ENCODE results near the gene SLC35F1.
"Not testable (repeated sequence)": the region's sequence is repeated elsewhere in the genome, so short reads cannot be mapped to it uniquely, and the experiment has no call there.

The SLC35F1 gene

DNA sequence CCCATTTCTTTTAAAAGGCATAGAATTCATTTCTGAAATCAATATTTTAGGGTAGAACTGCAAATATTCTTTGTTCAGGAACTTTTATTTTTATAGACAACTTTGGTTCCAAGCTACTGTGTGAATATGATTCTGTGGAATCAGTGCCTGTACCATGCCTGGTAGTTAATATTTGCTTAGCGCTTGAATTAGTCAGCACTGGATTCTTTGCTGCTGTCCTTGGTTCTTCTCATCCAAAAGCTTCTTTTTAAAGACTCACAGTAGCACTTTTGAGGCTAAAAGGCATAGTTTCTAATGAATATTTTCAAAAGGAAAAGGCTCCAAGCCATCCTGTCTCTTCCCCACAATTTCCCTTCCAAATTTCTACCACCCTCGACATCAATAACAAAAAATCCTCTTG, 109.5 kb downstream of the SLC35F1 start:
- DNase-seq, result no peak

GRCh38 chr6:118017301-118017848, 110.3 kb downstream of the SLC35F1 start:
- DNase-seq, result no peak

DNA sequence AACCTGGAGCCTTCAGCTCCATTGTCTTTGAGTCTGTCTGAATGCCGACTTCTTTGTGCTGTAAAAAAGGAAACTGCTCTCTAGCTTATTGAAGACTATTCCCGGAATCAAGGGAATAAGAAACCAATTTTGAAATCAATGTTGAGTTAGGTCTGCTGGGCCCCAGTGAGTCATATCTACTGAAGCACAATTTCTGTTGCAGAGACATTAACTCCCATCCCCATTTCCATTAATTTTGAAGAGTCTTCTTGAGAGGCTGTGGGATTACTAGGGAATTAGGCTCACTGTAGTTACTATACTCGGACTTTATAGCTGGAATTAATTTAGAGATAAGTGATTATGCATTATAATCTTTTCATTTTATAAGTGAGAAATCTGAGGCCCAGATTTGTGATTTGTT, 116.7 kb downstream of the SLC35F1 start:
- no peak for DNase-seq

- no peak for DNase-seq
Measured at GRCh38 chr6:118029967-118030366, 122.9 kb downstream of the SLC35F1 start.

GRCh38 chr6:118037479-118037878, 130.4 kb downstream of the SLC35F1 start:
- DNase-seq, result not testable (repeated sequence)

GRCh38 chr6:118042855-118043254, 135.8 kb downstream of the SLC35F1 start:
- DNase-seq, result no peak

DNA sequence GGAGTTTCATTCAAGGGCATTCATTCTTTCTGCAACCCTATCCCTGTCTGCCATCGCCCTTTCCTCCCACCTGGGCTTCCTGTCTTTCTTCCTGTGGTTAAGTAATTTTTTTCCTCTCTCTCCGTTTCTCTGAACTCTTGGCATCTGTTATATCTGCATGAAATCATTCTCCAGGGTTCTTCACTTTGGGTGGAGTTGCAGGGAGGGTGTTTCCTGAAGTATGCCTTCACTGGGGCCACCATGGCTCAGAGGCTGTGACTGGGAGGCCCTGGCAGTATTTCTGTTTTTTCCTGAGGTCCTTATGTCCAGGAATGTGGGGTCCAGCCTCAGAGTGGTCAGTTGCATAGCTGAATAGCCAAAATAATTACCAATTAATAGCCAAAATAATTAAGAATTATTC, 137.2 kb downstream of the SLC35F1 start:
- DNase-seq, result no peak

DNA sequence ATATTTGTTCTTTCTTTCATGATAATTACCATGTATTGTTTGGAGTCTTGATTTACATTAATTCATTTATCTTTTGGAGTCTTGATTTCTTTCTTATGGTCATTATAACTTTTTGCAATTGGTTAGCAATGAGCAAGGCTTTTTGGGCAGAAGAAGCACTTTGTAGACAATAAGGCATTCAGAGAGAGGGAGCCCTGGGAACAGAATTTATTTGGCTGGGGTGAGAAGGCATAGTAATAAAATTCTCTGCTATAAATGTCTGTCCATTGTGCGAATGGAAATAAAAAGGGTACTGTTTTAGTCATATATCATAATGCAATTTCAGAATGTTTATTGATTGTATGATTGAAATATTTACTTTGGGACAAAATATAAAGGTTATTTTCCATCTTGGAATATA, 147.0 kb downstream of the SLC35F1 start:
- no peak for DNase-seq

DNA sequence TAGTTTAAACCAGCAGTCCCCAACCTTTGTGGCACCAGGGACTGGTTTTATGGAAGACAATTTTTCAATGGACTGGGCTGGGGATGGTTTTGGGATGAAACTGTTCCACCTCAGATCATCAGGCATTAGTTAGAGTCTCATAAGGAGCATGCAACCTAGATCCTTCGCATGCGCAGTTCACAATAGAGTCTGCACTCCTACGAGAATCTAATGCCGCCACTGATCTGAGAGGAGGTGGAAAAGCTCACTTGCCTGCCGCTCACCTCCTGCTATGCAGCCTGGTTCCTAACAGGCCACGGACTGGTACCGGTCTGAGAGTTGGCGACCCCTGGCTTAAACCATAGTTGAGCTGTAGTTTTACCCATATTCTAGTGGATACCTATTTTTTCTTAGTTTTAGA, 154.6 kb downstream of the SLC35F1 start:
- DNase-seq, result no peak

GRCh38 chr6:118080547-118080946, 173.5 kb downstream of the SLC35F1 start:
- no peak for DNase-seq

- no peak for DNase-seq
Measured at GRCh38 chr6:118083711-118084110, 176.6 kb downstream of the SLC35F1 start.

DNA sequence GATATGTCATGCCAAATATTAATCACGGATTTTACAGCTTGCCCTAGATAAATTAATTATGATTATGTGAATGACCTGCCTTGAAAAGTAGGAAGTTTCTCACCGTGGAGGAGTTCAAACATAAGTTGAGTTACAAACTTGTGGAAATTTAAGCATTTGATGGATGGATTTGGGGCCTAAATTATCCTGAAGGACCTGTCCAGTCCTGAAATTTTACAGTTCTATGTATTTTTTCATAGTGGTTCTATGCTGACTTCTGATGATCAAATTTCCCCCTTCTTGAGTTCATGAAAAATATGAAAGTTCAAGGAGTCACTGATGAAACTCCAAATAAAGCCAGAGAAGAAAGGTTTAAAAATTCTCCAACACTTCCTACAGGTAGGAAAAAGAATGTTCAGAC, 178.6 kb downstream of the SLC35F1 start:
- no peak for DNase-seq

DNA sequence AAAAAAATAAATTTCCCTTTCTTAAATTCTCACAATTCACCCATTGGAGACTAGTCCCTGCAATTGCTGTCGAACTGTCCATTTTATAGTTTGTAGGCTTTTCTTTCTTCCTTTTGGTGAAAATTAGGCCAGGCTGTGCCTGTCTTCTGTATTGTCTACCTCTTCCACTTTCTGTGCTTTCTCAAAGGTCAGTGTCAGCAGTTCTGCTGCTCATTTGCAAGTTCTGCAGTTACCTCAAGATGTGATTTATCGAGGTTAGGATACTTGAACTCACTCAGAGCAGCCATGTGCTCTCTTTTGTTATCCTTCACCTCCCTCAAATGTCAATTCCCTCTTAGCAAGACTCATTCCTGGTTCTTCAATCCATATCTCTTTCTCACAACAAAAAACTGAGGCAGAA, 179.1 kb downstream of the SLC35F1 start:
- no peak for DNase-seq

DNA sequence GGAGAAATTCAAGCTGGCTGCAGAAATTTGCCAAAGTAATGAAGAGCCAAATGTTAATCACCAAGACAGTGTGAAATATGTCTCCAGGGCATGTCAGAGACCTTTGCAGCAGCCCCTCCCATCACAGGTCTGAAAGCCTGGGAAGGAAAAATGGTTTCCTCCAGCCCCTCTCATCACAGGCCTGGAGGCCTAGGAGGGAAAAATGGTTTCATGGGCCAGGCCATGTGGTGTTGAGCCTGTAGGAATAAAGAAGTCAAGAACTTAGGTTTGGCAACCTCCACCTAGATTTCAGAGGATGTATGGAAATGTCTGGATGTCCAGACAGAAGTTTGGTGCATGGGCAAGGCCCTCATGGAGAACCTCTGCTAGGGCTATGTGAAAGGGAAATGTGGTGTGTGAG, 185.0 kb downstream of the SLC35F1 start:
- DNase-seq, result no peak

- DNase-seq, result no peak
Measured at GRCh38 chr6:118097576-118097975, 190.5 kb downstream of the SLC35F1 start.

- no peak for DNase-seq
Measured at GRCh38 chr6:118100717-118101116, 193.7 kb downstream of the SLC35F1 start.

- no peak for DNase-seq
Measured at GRCh38 chr6:118101220-118101619, 194.2 kb downstream of the SLC35F1 start.

- no peak for DNase-seq
Measured at GRCh38 chr6:118101831-118102345, 194.8 kb downstream of the SLC35F1 start.

- DNase-seq, result no peak
Measured at GRCh38 chr6:118102401-118102800, 195.3 kb downstream of the SLC35F1 start.

GRCh38 chr6:118103381-118104146, 196.5 kb downstream of the SLC35F1 start:
- DNase-seq, result no peak

DNA sequence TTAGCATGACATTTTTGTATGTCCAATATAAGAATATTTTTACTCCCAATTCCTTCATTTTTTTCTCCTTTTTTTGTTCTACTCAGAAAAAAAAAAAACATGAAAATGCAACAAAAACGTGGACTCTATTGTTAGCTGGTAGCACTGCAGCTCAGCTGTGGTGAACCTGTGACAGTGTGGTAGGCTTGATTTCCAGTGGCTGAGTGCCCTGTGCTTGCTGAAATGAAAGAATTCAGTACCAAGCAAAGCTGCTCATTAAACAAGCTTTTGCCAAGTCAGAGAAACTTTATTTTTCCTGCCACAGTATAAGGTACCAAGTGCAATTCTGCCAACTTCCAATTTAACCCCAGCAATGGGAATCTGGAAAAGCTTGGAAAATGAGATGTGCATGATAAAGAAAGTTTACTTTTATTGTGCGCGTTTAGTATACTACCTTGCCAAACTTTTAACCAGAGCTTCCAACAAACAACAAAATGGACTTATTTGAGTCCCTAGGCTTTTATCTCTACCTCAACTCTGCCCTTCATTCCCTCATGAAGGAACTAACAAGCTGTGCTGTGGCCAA, 215.2 kb downstream of the SLC35F1 start:
- no peak for DNase-seq

GRCh38 chr6:118122801-118123200, 215.7 kb downstream of the SLC35F1 start:
- no peak for DNase-seq

DNA sequence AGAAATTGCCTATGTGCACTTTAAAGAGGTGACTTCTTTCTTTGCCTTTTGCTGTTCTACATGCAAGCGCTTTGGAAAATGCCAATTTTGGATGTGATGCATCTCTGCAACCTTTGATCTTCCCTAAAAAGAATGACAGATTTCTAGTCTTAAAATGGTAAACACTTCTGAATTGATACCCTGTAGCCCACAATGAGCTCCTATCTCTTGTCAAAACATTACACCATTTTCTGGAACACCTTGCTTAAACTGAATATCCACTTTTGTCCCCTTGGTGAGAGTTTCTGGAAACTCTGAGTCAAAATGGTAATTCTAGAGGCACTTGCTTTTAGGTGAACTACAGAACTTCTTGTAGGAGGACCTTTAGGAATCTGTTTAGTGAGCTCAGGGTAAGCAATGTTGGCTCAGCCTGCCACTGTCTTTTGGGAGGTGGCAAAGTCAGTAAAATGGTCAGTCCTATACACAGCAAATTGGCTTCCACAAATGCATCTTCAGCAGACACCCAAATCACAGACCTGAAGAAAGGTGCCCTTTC, 216.5 kb downstream of the SLC35F1 start:
- DNase-seq, result no peak

DNA sequence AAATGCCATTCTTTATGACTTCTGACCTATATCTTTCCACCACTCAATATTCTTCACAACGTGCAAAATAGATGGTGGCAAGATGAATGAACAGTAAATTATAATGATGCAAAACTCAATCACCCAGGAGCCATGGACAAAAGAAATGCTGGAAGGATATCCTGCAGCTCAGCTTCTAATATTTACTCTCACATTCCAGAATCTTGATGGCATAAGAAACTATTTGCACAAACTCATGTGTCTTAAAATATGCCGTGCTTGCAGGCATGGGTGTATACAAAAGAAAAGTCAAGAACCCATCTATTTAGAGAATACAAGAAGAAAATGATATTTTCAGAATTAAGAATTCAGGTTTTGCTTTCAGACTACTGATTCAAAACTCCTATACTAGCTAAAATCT, 217.8 kb downstream of the SLC35F1 start:
- no peak for DNase-seq

All from CD4-positive, alpha-beta T cell treated with Interleukin-6 for 4 hours (primary cell).